Neural progenitor cell (in vitro differentiated cells): ENCODE measurements around the gene RBM11. TPM values are rescaled to one million over a fixed set of nuclear protein-coding genes. Genes with fewer than 3 reads are reported as not detected.

Experiments
- DNase-seq: peaks from one replicate; pipeline ENCODE4 v3.0.0-alpha.2; 2016; ENCODE audit warnings: low spot score
- H2AFZ ChIP-seq: fragments of 200-600 bp; sonication (generic); replicated peaks from 2 replicates; pipeline ENCODE4 v1.6.1; 2016; ENCODE audit warnings: antibody characterized with exemption
- H3F3A ChIP-seq: fragments of 200-600 bp; sonication (generic); 2 replicates; pipeline ENCODE4 v1.6.1; 2016; ENCODE audit warnings: antibody characterized with exemption, low read depth
- H3K27ac ChIP-seq: fragments of 200-600 bp; sonication (generic); 2 replicates; pipeline ENCODE4 v1.5.1; 2016; ENCODE audit warnings: mild to moderate bottlenecking
- H3K27me3 ChIP-seq: fragments of 200-600 bp; sonication (generic); 2 replicates; pipeline ENCODE4 v1.6.1; 2016; ENCODE audit warnings: mild to moderate bottlenecking, moderate library complexity
- H3K36me3 ChIP-seq: fragments of 200-600 bp; sonication (generic); 2 replicates; pipeline ENCODE4 v1.5.1; 2016
- H3K4me1 ChIP-seq: fragments of 200-600 bp; sonication (generic); 2 replicates; pipeline ENCODE4 v1.6.1; 2016; ENCODE audit warnings: mixed run types
- H3K4me2 ChIP-seq: fragments of 200-600 bp; sonication (generic); 2 replicates; pipeline ENCODE4 v1.6.1; 2016
- H3K4me3 ChIP-seq: fragments of 200-600 bp; sonication (generic); 2 replicates; pipeline ENCODE4 v1.5.1; 2016
- H3K79me2 ChIP-seq: fragments of 200-600 bp; sonication (generic); 2 replicates; pipeline ENCODE4 v1.6.1; 2016; ENCODE audit warnings: low read depth
- H3K9ac ChIP-seq: fragments of 200-600 bp; sonication (generic); 2 replicates; pipeline ENCODE4 v1.6.1; 2016
- H3K9me3 ChIP-seq: fragments of 200-600 bp; sonication (generic); 2 replicates; pipeline ENCODE4 v1.5.1; 2016; ENCODE audit warnings: low read depth
- H4K20me1 ChIP-seq: fragments of 200-600 bp; sonication (generic); 2 replicates; pipeline ENCODE4 v1.6.1; 2016; ENCODE audit warnings: low read depth
- H3K27ac Mint-ChIP-seq: 3 replicates; pipeline ENCODE4 v1.8.0; 2021; ENCODE audit warnings: mixed read lengths
- H3K27me3 Mint-ChIP-seq: 2 replicates; pipeline ENCODE4 v1.8.0; 2022; ENCODE audit warnings: low read depth, mild to moderate bottlenecking, inconsistent platforms, moderate library complexity, mixed read lengths; ENCODE audit not compliant: insufficient read depth
- H3K36me3 Mint-ChIP-seq: 3 replicates; pipeline ENCODE4 v1.8.0; 2021; ENCODE audit warnings: mixed read lengths
- H3K4me1 Mint-ChIP-seq: 3 replicates; pipeline ENCODE4 v1.8.0; 2021; ENCODE audit warnings: mixed read lengths
- H3K4me3 Mint-ChIP-seq: 3 replicates; pipeline ENCODE4 v1.8.0; 2021; ENCODE audit warnings: mild to moderate bottlenecking, moderate library complexity, mixed read lengths
- H3K9me3 Mint-ChIP-seq: 3 replicates; pipeline ENCODE4 v1.8.0; 2020; ENCODE audit warnings: mixed read lengths
- EZH2 ChIP-seq: fragments of 200-600 bp; sonication (generic); IDR thresholded peaks from 2 replicates; pipeline ENCODE4 v1.6.1; 2017; ENCODE audit warnings: antibody characterized with exemption, mild to moderate bottlenecking, moderate library complexity
- EZH2phosphoT487 ChIP-seq: fragments of 200-600 bp; sonication (generic); IDR thresholded peaks from 2 replicates; pipeline ENCODE4 v1.6.1; 2017; ENCODE audit warnings: antibody characterized with exemption
- total RNA-seq: library from RNA; depleted of rRNA; stranded (reverse); fragments of >200 nt; gene quantifications from 2 replicates; pipeline ENCODE4 v1.2.3, GENCODE V29; 2015; ENCODE audit warnings: low replicate concordance
- TF ChIP-seq, protein P1 (sequence below): fragments of 200-600 bp; sonication (generic); IDR thresholded peaks from 2 replicates; pipeline ENCODE4 v1.5.1; 2017; ENCODE audit warnings: antibody characterized with exemption, mild to moderate bottlenecking

Gene RBM11
- total RNA-seq, 1 donor from 2014 or later = 6.2 TPM

DNA sequence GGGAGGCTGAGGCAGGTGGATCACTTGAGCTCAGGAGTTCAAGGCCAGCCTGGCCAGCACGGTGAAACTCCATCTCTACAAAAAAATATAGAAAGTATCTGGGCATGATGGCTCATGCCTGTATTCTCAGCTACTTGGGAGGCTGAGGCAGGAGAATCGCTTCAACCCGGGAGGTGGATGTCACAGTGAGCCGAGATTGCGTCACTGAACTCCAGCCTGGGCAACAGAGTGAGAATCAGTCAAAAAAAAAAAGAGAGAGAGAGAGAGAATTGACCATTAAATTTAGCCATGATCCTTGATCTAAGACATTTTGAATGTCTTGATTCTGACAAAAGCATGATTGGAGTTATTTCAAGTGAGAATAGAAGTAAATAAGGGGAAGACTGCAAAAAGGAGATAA lies 19.1 kb downstream of the RBM11 start:
- no peak for DNase-seq
- Mint-ChIP-seq H3K27me3 (no peaks in the 10 kb centered on the region), H3K4me1 (no peaks in the 10 kb centered on the region), H3K36me3 (no peaks in the 10 kb centered on the region), H3K9me3 (peaks cover 3% of the 10 kb centered on the region), H3K27ac (no peak overlapping the region), H3K4me3 (no peak overlapping the region)
- Histone ChIP-seq H3K9me3 (peaks cover 5% of the 10 kb centered on the region), H3K27me3 (no peaks in the 10 kb centered on the region), H3K36me3 (no peaks in the 10 kb centered on the region), H3K4me3 (no peak overlapping the region), H3K27ac (no peak overlapping the region), H3K4me1 (no peaks in the 10 kb centered on the region), H3K4me2 (no peak overlapping the region), H3K79me2 (no peaks in the 10 kb centered on the region), H3K9ac (no peak overlapping the region), H4K20me1 (no peaks in the 10 kb centered on the region), H2AFZ (no peak overlapping the region), H3F3A (no peaks in the 10 kb centered on the region)
- TF ChIP-seq EZH2phosphoT487 (no peak), EZH2 (no peak)
- TF ChIP-seq, protein P1, sequence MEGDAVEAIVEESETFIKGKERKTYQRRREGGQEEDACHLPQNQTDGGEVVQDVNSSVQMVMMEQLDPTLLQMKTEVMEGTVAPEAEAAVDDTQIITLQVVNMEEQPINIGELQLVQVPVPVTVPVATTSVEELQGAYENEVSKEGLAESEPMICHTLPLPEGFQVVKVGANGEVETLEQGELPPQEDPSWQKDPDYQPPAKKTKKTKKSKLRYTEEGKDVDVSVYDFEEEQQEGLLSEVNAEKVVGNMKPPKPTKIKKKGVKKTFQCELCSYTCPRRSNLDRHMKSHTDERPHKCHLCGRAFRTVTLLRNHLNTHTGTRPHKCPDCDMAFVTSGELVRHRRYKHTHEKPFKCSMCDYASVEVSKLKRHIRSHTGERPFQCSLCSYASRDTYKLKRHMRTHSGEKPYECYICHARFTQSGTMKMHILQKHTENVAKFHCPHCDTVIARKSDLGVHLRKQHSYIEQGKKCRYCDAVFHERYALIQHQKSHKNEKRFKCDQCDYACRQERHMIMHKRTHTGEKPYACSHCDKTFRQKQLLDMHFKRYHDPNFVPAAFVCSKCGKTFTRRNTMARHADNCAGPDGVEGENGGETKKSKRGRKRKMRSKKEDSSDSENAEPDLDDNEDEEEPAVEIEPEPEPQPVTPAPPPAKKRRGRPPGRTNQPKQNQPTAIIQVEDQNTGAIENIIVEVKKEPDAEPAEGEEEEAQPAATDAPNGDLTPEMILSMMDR = no peak

DNA sequence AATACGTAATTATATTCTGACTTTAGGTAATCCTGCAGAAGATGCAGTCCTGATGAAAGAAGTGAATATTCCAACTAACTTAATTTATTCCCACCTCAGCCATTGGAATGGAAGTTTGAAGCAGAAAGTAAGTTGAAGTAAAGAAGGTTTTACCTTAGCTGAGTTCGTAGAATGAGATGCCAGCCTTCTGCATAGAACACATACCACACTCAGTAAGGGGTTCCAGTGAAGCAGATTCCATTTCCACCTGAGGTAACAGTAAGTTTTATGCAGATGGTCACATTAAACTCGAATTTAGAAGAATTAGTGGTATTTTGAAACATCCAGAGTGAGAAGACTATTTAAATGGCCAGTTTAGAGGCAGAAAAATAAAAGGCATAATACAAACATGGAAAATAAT lies 20.2 kb downstream of the RBM11 start:
- no peak overlapping the region for H3K27ac ChIP-seq
- no peak overlapping the region for H3K4me2 ChIP-seq
- H3K9ac ChIP-seq = no peak overlapping the region
- no peaks in the 10 kb centered on the region for H3K4me1 Mint-ChIP-seq
- no peak for DNase-seq
- no peak overlapping the region for H3K4me3 Mint-ChIP-seq
- no peaks in the 10 kb centered on the region for H3K79me2 ChIP-seq
- no peaks in the 10 kb centered on the region for H3F3A ChIP-seq
- H3K9me3 ChIP-seq = peaks cover 4% of the 10 kb centered on the region
- no peak overlapping the region for H2AFZ ChIP-seq
- H3K27me3 Mint-ChIP-seq = no peaks in the 10 kb centered on the region
- TF ChIP-seq EZH2 (no peak), EZH2phosphoT487 (no peak)
- TF ChIP-seq, protein P1 = no peak
- no peaks in the 10 kb centered on the region for H3K36me3 ChIP-seq
- H4K20me1 ChIP-seq = no peaks in the 10 kb centered on the region
- no peaks in the 10 kb centered on the region for H3K36me3 Mint-ChIP-seq
- H3K4me1 ChIP-seq = no peaks in the 10 kb centered on the region
- H3K9me3 Mint-ChIP-seq = no peaks in the 10 kb centered on the region
- no peaks in the 10 kb centered on the region for H3K27me3 ChIP-seq
- H3K4me3 ChIP-seq = no peak overlapping the region
- no peak overlapping the region for H3K27ac Mint-ChIP-seq

DNA sequence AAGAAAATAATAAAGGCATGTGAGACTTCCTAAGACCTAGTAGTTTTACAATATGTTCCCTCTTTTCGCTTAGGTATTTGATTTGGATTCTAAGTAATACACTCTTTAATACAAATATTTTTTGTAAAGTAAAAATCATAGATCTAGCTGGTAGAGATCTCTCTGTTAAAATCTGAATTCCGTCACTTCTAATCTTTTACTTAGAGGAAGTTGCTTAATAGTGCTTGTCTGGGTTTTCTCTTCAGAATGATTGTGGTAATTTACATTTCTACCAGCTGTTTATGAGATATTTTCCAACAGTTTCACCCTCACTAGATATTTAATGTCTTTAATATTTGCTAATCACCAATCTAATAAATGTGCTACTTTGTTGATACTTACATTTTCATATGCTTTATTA lies 23.3 kb downstream of the RBM11 start:
- H3K4me2 ChIP-seq = no peak overlapping the region
- Mint-ChIP-seq H3K4me1 (no peaks in the 10 kb centered on the region), H3K9me3 (no peaks in the 10 kb centered on the region), H3K4me3 (no peak overlapping the region), H3K27ac (no peak overlapping the region), H3K27me3 (no peaks in the 10 kb centered on the region), H3K36me3 (no peaks in the 10 kb centered on the region)
- no peak overlapping the region for H3K9ac ChIP-seq
- no peaks in the 10 kb centered on the region for H3K79me2 ChIP-seq
- no peak overlapping the region for H2AFZ ChIP-seq
- H3K36me3 ChIP-seq = no peaks in the 10 kb centered on the region
- H3F3A ChIP-seq = no peaks in the 10 kb centered on the region
- no peaks in the 10 kb centered on the region for H3K27me3 ChIP-seq
- H4K20me1 ChIP-seq = no peaks in the 10 kb centered on the region
- DNase-seq = no peak
- H3K9me3 ChIP-seq = no peaks in the 10 kb centered on the region
- H3K4me1 ChIP-seq = no peaks in the 10 kb centered on the region
- H3K4me3 ChIP-seq = no peak overlapping the region
- TF ChIP-seq, protein P1 = no peak
- TF ChIP-seq EZH2phosphoT487 (no peak), EZH2 (no peak)
- H3K27ac ChIP-seq = no peak overlapping the region
